ENCODE data around the gene PSME4.

Gene PSME4

GRCh38 chr2:53884883-53885282 lies 85.9 kb downstream of the PSME4 start:
- Histone ChIP-seq H3K14ac (ENCODE audit: low read length) (no peak overlapping the region), H4K8ac (ENCODE audit: low read depth, low read length) (no peak overlapping the region), H2AK5ac (ENCODE audit: low read length) (no peak overlapping the region), H3K23ac (ENCODE audit: low read length) (no peak overlapping the region), H4K12ac (ENCODE audit: low read depth, low read length) (no peak overlapping the region), H3K79me1 (ENCODE audit: low read length) (no peaks in the 10 kb centered on the region), H3K79me2 (ENCODE audit: control insufficient read depth, insufficient read depth, low read length, poor library complexity) (no peaks in the 10 kb centered on the region), H2BK12ac (ENCODE audit: low read length) (no peak overlapping the region), H3K36me3 (ENCODE audit: control insufficient read depth in 1 of 2, insufficient read depth in 2 of 2, low read length in 2 of 2) (peaks cover 17 to 31% of the 10 kb centered on the region in 2 experiments), H3K27me3 (ENCODE audit: insufficient read depth, low read length) (no peaks in the 10 kb centered on the region), H3K9me3 (ENCODE audit: insufficient read depth, low read depth, low read length) (no peaks in the 10 kb centered on the region), H2BK5ac (ENCODE audit: low read depth, low read length, poor library complexity) (no peak overlapping the region), H3K4me1 (ENCODE audit: control insufficient read depth in 1 of 2, insufficient read depth in 2 of 2, low read length in 2 of 2) (no peaks in the 10 kb centered on the region), H3K9ac (ENCODE audit: low read length) (no peak overlapping the region), H3K4me2 (ENCODE audit: low read length) (no peak overlapping the region), H2BK120ac (ENCODE audit: insufficient read depth, low read length, poor library complexity) (no peak overlapping the region), H3K4me3 (ENCODE audit: low read depth, low read length) (no peak overlapping the region), H3K18ac (ENCODE audit: low read length) (no peak overlapping the region), H3K27ac (ENCODE audit: low read depth, low read length) (no peak overlapping the region), H4K91ac (ENCODE audit: low read depth, low read length) (no peak overlapping the region), H3K4ac (ENCODE audit: low read depth, low read length) (no peak overlapping the region), H2AFZ (ENCODE audit: insufficient read depth, low read length, poor library complexity) (no peak overlapping the region)
- no CpG with 5 or more reads among the region's 1 CpG for WGBS (ENCODE audit: extremely low coverage, insufficient coverage, insufficient read length)
- no peak for DNase-seq

DNA sequence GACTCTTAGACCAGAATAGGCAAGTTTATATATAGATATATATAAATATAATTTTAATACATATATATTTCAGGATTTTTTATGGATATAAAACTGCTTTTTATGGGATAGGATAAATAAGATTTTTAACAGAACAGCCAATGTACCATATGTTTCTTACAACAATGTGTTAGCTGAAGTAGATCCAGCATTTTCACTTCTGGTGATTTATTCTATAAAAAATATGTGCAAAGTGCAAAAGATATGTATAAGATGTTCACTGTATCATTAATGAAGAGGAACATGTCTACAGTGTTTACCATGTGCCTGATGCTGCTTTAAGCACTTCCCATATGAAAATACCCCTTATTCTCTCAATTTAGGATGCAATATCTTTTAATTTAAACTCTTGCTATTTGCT lies 88.8 kb downstream of the PSME4 start:
- no peak overlapping the region for H2BK5ac ChIP-seq (ENCODE audit: low read depth, low read length, poor library complexity)
- H3K4me2 ChIP-seq (ENCODE audit: low read length) = no peak overlapping the region

DNA sequence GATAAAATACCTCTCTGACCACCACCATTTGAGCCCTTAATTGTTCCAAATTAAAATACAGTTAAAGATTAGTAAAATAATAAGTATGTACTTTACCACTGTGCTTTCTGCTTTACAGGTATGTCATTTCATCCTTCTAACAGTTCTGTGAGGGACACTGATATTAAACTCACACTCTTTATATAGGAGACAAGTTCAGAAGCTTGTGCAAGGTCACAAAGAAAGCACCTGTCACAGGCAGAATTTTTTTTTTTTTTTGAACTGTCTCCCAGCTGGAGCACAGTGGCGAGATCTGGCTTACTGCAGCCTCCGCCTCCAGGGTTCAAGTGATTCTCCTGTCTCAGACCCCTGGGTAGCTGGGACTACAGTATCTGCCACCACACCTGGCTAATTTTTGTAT lies 89.4 kb downstream of the PSME4 start:
- Histone ChIP-seq H4K8ac (ENCODE audit: low read depth, low read length) (no peak overlapping the region), H2AK5ac (ENCODE audit: low read length) (no peak overlapping the region), H3K9ac (ENCODE audit: low read length) (no peak overlapping the region), H4K12ac (ENCODE audit: low read depth, low read length) (no peak overlapping the region), H2BK5ac (ENCODE audit: low read depth, low read length, poor library complexity) (no peak overlapping the region), H3K79me2 (ENCODE audit: control insufficient read depth, insufficient read depth, low read length, poor library complexity) (no peaks in the 10 kb centered on the region), H3K4me3 (ENCODE audit: low read depth, low read length) (no peak overlapping the region), H2AFZ (ENCODE audit: insufficient read depth, low read length, poor library complexity) (no peak overlapping the region), H3K14ac (ENCODE audit: low read length) (no peak overlapping the region), H3K23ac (ENCODE audit: low read length) (no peak overlapping the region), H3K4me2 (ENCODE audit: low read length) (no peak overlapping the region), H3K79me1 (ENCODE audit: low read length) (no peaks in the 10 kb centered on the region), H3K18ac (ENCODE audit: low read length) (no peak overlapping the region), H3K9me3 (ENCODE audit: insufficient read depth, low read depth, low read length) (no peaks in the 10 kb centered on the region), H3K4me1 (ENCODE audit: control insufficient read depth in 1 of 2, insufficient read depth in 2 of 2, low read length in 2 of 2) (no peaks in the 10 kb centered on the region), H2BK120ac (ENCODE audit: insufficient read depth, low read length, poor library complexity) (no peak overlapping the region), H3K27me3 (ENCODE audit: insufficient read depth, low read length) (no peaks in the 10 kb centered on the region), H3K27ac (ENCODE audit: low read depth, low read length) (no peak overlapping the region), H4K91ac (ENCODE audit: low read depth, low read length) (no peak overlapping the region), H3K36me3 (ENCODE audit: control insufficient read depth in 1 of 2, insufficient read depth in 2 of 2, low read length in 2 of 2) (peaks cover 18 to 21% of the 10 kb centered on the region in 2 experiments), H2BK12ac (ENCODE audit: low read length) (no peak overlapping the region), H3K4ac (ENCODE audit: low read depth, low read length) (no peak overlapping the region)
- no peak for DNase-seq
- no CpG with 5 or more reads among the region's 2 CpGs for WGBS (ENCODE audit: extremely low coverage, insufficient coverage, insufficient read length)

More for the DNA sequence above, 88.8 kb downstream of the PSME4 start:
- peaks cover 15 to 20% of the 10 kb centered on the region in 2 experiments for H3K36me3 ChIP-seq (ENCODE audit: control insufficient read depth in 1 of 2, insufficient read depth in 2 of 2, low read length in 2 of 2)
- no peak overlapping the region for H2BK12ac ChIP-seq (ENCODE audit: low read length)
- no peak overlapping the region for H3K4ac ChIP-seq (ENCODE audit: low read depth, low read length)
- no peaks in the 10 kb centered on the region for H3K4me1 ChIP-seq (ENCODE audit: control insufficient read depth in 1 of 2, insufficient read depth in 2 of 2, low read length in 2 of 2)
- H4K8ac ChIP-seq (ENCODE audit: low read depth, low read length) = no peak overlapping the region
- no peak overlapping the region for H4K91ac ChIP-seq (ENCODE audit: low read depth, low read length)
- no peak overlapping the region for H2BK120ac ChIP-seq (ENCODE audit: insufficient read depth, low read length, poor library complexity)
- no peak overlapping the region for H3K4me3 ChIP-seq (ENCODE audit: low read depth, low read length)
- H3K79me1 ChIP-seq (ENCODE audit: low read length) = no peaks in the 10 kb centered on the region
- no peak overlapping the region for H3K27ac ChIP-seq (ENCODE audit: low read depth, low read length)
- H3K9ac ChIP-seq (ENCODE audit: low read length) = no peak overlapping the region
- no peaks in the 10 kb centered on the region for H3K27me3 ChIP-seq (ENCODE audit: insufficient read depth, low read length)
- H3K9me3 ChIP-seq (ENCODE audit: insufficient read depth, low read depth, low read length) = no peaks in the 10 kb centered on the region
- no peak overlapping the region for H2AK5ac ChIP-seq (ENCODE audit: low read length)
- no peak overlapping the region for H4K12ac ChIP-seq (ENCODE audit: low read depth, low read length)
- no peak for DNase-seq
- no peak overlapping the region for H3K14ac ChIP-seq (ENCODE audit: low read length)
- H3K79me2 ChIP-seq (ENCODE audit: control insufficient read depth, insufficient read depth, low read length, poor library complexity) = no peaks in the 10 kb centered on the region
- H3K23ac ChIP-seq (ENCODE audit: low read length) = no peak overlapping the region
- no peak overlapping the region for H3K18ac ChIP-seq (ENCODE audit: low read length)
- H2AFZ ChIP-seq (ENCODE audit: insufficient read depth, low read length, poor library complexity) = no peak overlapping the region

DNA sequence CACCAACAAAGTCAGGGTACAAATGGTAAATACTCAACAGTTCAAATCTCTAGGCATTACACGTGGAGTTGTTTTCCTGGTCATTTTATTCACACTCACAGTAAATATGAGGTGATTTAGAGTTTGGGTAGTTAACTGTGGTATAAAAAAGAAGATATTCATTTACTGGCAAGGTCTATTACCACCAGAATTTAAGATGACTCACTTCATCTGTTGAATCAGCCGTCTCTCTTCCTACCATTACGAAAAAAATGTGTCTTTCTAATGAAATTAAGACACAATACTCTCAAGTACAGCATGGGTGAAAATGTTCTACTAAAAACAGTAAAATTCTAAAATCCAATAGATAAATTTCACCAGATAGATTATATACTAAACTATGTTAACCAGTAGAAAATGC lies 90.0 kb downstream of the PSME4 start:
- no peaks in the 10 kb centered on the region for H3K27me3 ChIP-seq (ENCODE audit: insufficient read depth, low read length)
- no peak overlapping the region for H4K12ac ChIP-seq (ENCODE audit: low read depth, low read length)
- no peak overlapping the region for H2AFZ ChIP-seq (ENCODE audit: insufficient read depth, low read length, poor library complexity)
- no peak overlapping the region for H3K4me3 ChIP-seq (ENCODE audit: low read depth, low read length)
- no peak overlapping the region for H3K18ac ChIP-seq (ENCODE audit: low read length)
- no peak overlapping the region for H2BK5ac ChIP-seq (ENCODE audit: low read depth, low read length, poor library complexity)
- no peak overlapping the region for H3K4ac ChIP-seq (ENCODE audit: low read depth, low read length)
- H2AK5ac ChIP-seq (ENCODE audit: low read length) = no peak overlapping the region
- H3K36me3 ChIP-seq (ENCODE audit: control insufficient read depth in 1 of 2, insufficient read depth in 2 of 2, low read length in 2 of 2) = peaks cover 15 to 17% of the 10 kb centered on the region in 2 experiments
- DNase-seq = no peak
- no peak overlapping the region for H3K27ac ChIP-seq (ENCODE audit: low read depth, low read length)
- H2BK12ac ChIP-seq (ENCODE audit: low read length) = no peak overlapping the region
- no peaks in the 10 kb centered on the region for H3K79me2 ChIP-seq (ENCODE audit: control insufficient read depth, insufficient read depth, low read length, poor library complexity)
- H3K4me2 ChIP-seq (ENCODE audit: low read length) = no peak overlapping the region
- no CpG with 5 or more reads among the region's 3 CpGs for WGBS (ENCODE audit: extremely low coverage, insufficient coverage, insufficient read length)
- no peaks in the 10 kb centered on the region for H3K9me3 ChIP-seq (ENCODE audit: insufficient read depth, low read depth, low read length)
- H3K14ac ChIP-seq (ENCODE audit: low read length) = no peak overlapping the region
- no peak overlapping the region for H3K9ac ChIP-seq (ENCODE audit: low read length)
- H4K91ac ChIP-seq (ENCODE audit: low read depth, low read length) = no peak overlapping the region
- H2BK120ac ChIP-seq (ENCODE audit: insufficient read depth, low read length, poor library complexity) = no peak overlapping the region
- no peaks in the 10 kb centered on the region for H3K4me1 ChIP-seq (ENCODE audit: control insufficient read depth in 1 of 2, insufficient read depth in 2 of 2, low read length in 2 of 2)
- H3K79me1 ChIP-seq (ENCODE audit: low read length) = no peaks in the 10 kb centered on the region
- no peak overlapping the region for H4K8ac ChIP-seq (ENCODE audit: low read depth, low read length)
- no peak overlapping the region for H3K23ac ChIP-seq (ENCODE audit: low read length)
